K562 (cell line): ENCODE data around the gene HMSD. TPM values are rescaled to one million over a fixed set of nuclear protein-coding genes. Genes with fewer than 3 reads are reported as not detected.

Experiments
- ATAC-seq: fragments of 200-7000 bp; cut with Tn5 transposase; 3 replicates; pipeline ENCODE4 v1.9.1; 2020; ENCODE audit warnings: moderate library complexity
- BruUV-seq: library from RNA; stranded (reverse); fragments of 400-500 nt; replicated peaks from 2 replicates; lab custom pipeline; 2021; lab: Mats Ljungman, UMichigan
- CTCF ChIA-PET: fragments of 300-600 bp; formaldehyde crosslinking; extraction: SDS; loops from one replicate; lab custom pipeline; 2021; ENCODE audit warnings: low intra/inter-chr PET ratio; lab: Yijun Ruan, JAX
- POLR2A ChIA-PET: fragments of 300-600, 350-650 bp; sonication (Branson Sonifier 250); formaldehyde crosslinking; extraction: SDS; loops from one replicate; lab custom pipeline; 2021; ENCODE audit warnings: antibody characterized with exemption, inconsistent platforms; lab: Yijun Ruan, JAX
- DNase-seq, 4 experiments: peaks; one replicate each; pipeline versions ENCODE4 v3.0.0 to v3.0.0-alpha.2; 2011 to 2018; ENCODE audit warnings: low spot score in 3 of 4, mixed read lengths in 3 of 4; ENCODE audit errors: extremely low read depth in 1 of 4
- FAIRE-seq: peaks from 2 replicates; lab custom pipeline; 2011; peaks lifted over from hg19 to GRCh38; lab: Jason Lieb, UNC
- H2AFZ ChIP-seq: 2 replicates; pipeline ENCODE4 v1.6.0; 2011; ENCODE audit warnings: low read depth, low read length, control low read depth, inconsistent platforms
- H3K27ac ChIP-seq: fragments of 200-600 bp; 3 replicates; pipeline ENCODE4 v1.8.0; 2011; ENCODE audit warnings: low read depth, mild to moderate bottlenecking, control low read depth, inconsistent platforms, low read length, moderate library complexity, mixed read lengths; ENCODE audit errors: extremely low read depth
- H3K27me3 ChIP-seq, 2 experiments: fragments of 300-600 bp in 1 of 2; 2 replicates in 1 of 2; 3 replicates in 1 of 2; pipeline versions ENCODE4 v1.6.0 to v1.8.0; 2011; ENCODE audit warnings: inconsistent platforms in 2 of 2, low read length in 2 of 2, mild to moderate bottlenecking in 1 of 2, mixed read lengths in 1 of 2, moderate library complexity in 1 of 2; ENCODE audit not compliant: control insufficient read depth in 2 of 2, insufficient read depth in 2 of 2
- H3K36me3 ChIP-seq: fragments of 300-600 bp; 3 replicates; pipeline ENCODE4 v1.8.0; 2011; ENCODE audit warnings: mild to moderate bottlenecking, low read length, inconsistent platforms; ENCODE audit not compliant: control insufficient read depth, insufficient read depth
- H3K4me1 ChIP-seq, 2 experiments: fragments of 200-600 bp in 1 of 2; replicated peaks in 1 of 2; 2 replicates in 1 of 2; 3 replicates in 1 of 2; pipeline versions ENCODE4 v1.5.1 to v1.8.0; 2011; ENCODE audit warnings: inconsistent platforms in 2 of 2, low read length in 2 of 2, mild to moderate bottlenecking in 1 of 2, mixed read lengths in 1 of 2, moderate library complexity in 1 of 2; ENCODE audit not compliant: control insufficient read depth in 2 of 2, insufficient read depth in 2 of 2
- H3K4me2 ChIP-seq: 2 replicates; pipeline ENCODE4 v1.6.1; 2011; ENCODE audit warnings: low read length, control low read depth, inconsistent platforms, mixed read lengths; ENCODE audit not compliant: insufficient read depth
- H3K4me3 ChIP-seq: fragments of 200-600 bp; sonication (generic), shearing (Covaris generic); 2 replicates; pipeline ENCODE4 v1.5.1; 2016; ENCODE audit warnings: control low read depth, inconsistent platforms
- H3K79me2 ChIP-seq: fragments of 200-600 bp; 3 replicates; pipeline ENCODE4 v1.8.0; 2011; ENCODE audit warnings: low read length, inconsistent platforms; ENCODE audit not compliant: control insufficient read depth, insufficient read depth
- H3K9ac ChIP-seq, 2 experiments: 2 replicates each; pipeline versions ENCODE4 v1.6.0 to v1.6.1; 2011; ENCODE audit warnings: low read depth in 2 of 2, low read length in 2 of 2, control low read depth in 1 of 2, inconsistent platforms in 1 of 2, mild to moderate bottlenecking in 1 of 2, mixed read lengths in 1 of 2; ENCODE audit not compliant: insufficient read depth in 1 of 2
- H3K9me1 ChIP-seq: one replicate; pipeline ENCODE4 v1.6.0; 2011; ENCODE audit warnings: inconsistent platforms, mild to moderate bottlenecking, low read length, moderate library complexity; ENCODE audit not compliant: control insufficient read depth, insufficient read depth
- H3K9me3 ChIP-seq: replicated peaks from 2 replicates; pipeline ENCODE4 v1.5.1; 2011; ENCODE audit warnings: low read depth, low read length, inconsistent platforms; ENCODE audit not compliant: control insufficient read depth, insufficient read depth
- H4K20me1 ChIP-seq: replicated peaks from 2 replicates; pipeline ENCODE4 v1.6.1; 2011; ENCODE audit warnings: low read length, inconsistent platforms, mixed read lengths; ENCODE audit not compliant: control insufficient read depth, insufficient read depth
- CCNT2 ChIP-seq: IDR thresholded peaks from 2 replicates; pipeline ENCODE4 v1.6.1; 2011; ENCODE audit warnings: borderline replicate concordance, low read depth, mild to moderate bottlenecking, moderate library complexity, mixed read lengths, low read length; ENCODE audit not compliant: insufficient read length; ENCODE audit errors: extremely low read depth
- EWSR1 ChIP-seq: fragments of 450-650 bp; IDR thresholded peaks from 2 replicates; pipeline ENCODE4 v1.6.1; 2018; ENCODE audit warnings: borderline replicate concordance, mild to moderate bottlenecking, low read depth, moderate library complexity; ENCODE audit not compliant: partially characterized antibody
- MAFG ChIP-seq: fragments of 450-650 bp; conservative IDR thresholded peaks from 2 replicates; pipeline ENCODE4 v1.6.1; 2016; ENCODE audit warnings: missing genetic modification characterization, missing compliant biosample characterization
- SRSF7 ChIP-seq: fragments of 200-400 bp; formaldehyde crosslinking; optimal IDR thresholded peaks from 2 replicates; pipeline ENCODE3; 2017; ENCODE audit warnings: mild to moderate bottlenecking, low read depth, low read length
- ZNF316 ChIP-seq: fragments of 450-650 bp; IDR thresholded peaks from 2 replicates; pipeline ENCODE4 v1.6.1; 2016
- WGBS: fragments of 100-300 bp; shearing (Covaris generic); methylation state at CpG from one replicate; pipeline ENCODE4 v1.1.6; 2016; ENCODE audit warnings: low coverage, mixed read lengths; ENCODE audit not compliant: insufficient coverage; ENCODE audit errors: missing lambda C conversion rate; 5-methylcytosine and 5-hydroxymethylcytosine counted together
- in situ Hi-C: fragments of 300-500 bp; cut with MboI; formaldehyde crosslinking; loops from 4 replicates; pipeline ENCODE4 v1.15.0; 2018; ENCODE audit warnings: inconsistent platforms, mixed read lengths
- intact Hi-C: fragments of 100-400 bp; cut with micrococcal nuclease; formaldehyde crosslinking; loops from 2 replicates; pipeline ENCODE4 v1.14.2; 2022
- polyA plus RNA-seq, 8 experiments: library from polyadenylated mRNA; depleted of rRNA in 4 of 8; stranded (reverse) in 5 of 8; unstranded in 3 of 8; fragments of >200 nt; fragmentation: Nextera tagmentation in 2 of 8; fragmentation: Illumina TruSeq in 1 of 8; extraction: Ambion mirVana in 2 of 8; extraction: Trizol in 1 of 8; gene quantifications; 2 replicates each; pipeline versions ENCODE4 v1.2.1 to v1.2.3, GENCODE V29; 2011 to 2014; ENCODE audit warnings: inconsistent platforms in 1 of 8, missing spikeins in 1 of 8
- total RNA-seq, 7 experiments: library from RNA; depleted of rRNA in 6 of 7; stranded (reverse); fragments of >200 nt in 6 of 7; fragmentation: Illumina TruSeq in 2 of 7; extraction: Trizol in 2 of 7; gene quantifications; 2 replicates each; pipeline versions ENCODE4 v1.2.1 to v1.2.3, GENCODE V29; 2011 to 2021; ENCODE audit warnings: low replicate concordance in 1 of 7
- TF ChIP-seq, protein P1 (sequence below): fragments of 450-650 bp; IDR thresholded peaks from 2 replicates; pipeline ENCODE4 v1.6.1; 2017; ENCODE audit warnings: antibody characterized with exemption, mild to moderate bottlenecking

The HMSD gene
- total and polyA plus RNA-seq, 9 of the 15 experiments (the other 6 are each of a cell fraction or from before 2014, with no cell fraction given) = 0.18 to 0.39 (median 0.33) TPM; not detected in 6

DNA sequence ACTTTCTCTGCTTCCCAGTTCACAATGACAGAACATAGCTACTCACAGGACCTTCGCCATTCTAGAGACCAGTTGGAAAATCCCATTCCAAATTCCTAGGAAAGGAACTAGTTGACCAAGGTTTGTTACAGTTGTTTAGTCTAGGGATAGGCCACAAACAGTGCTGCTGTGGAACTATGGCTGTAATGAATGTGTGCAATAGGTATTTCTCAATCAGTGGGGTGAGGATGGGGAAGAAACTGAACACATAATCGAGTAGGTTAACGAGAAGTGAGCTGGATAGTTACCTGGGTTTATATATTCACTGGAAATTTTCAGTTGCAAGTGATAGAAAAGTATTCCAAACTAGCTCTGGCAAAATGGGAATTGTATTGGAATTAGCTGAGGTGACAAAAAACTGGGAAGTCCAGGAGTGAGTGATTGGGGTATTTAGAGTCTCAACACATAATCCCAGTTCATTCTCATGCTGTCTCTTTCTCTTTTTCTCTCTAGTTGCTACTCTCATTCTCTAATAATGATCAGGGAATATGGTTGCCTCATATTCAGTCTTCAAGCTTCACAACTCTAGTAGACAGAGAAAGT, 18.2 kb upstream of the HMSD start:
- H3K4me2 ChIP-seq = no peak overlapping the region
- no peak overlapping the region for H3K27ac ChIP-seq
- in situ Hi-C loops = no loop called here
- ATAC-seq = no peak
- H3K9ac ChIP-seq = no peak overlapping the region
- no peaks in the 10 kb centered on the region for H4K20me1 ChIP-seq
- 0% methylated on average over 3 of the region's 3 CpGs for WGBS
- H3K9me1 ChIP-seq = no peaks in the 10 kb centered on the region
- DNase-seq = no peak
- 0 out of 2 replicates have a peak, but pooled peaks have one; percentile 16 for TF ChIP-seq ZNF316
- TF ChIP-seq SRSF7 = no peak
- TF ChIP-seq, all 486 proteins: peak for 1
- H2AFZ ChIP-seq = no peak overlapping the region
- no peak overlapping the region for H3K4me3 ChIP-seq
- H3K4me1 ChIP-seq = no peaks in the 10 kb centered on the region
- intact Hi-C loops = no loop called here
- ChIA-PET POLR2A (interaction anchor here (0.6 kb wide), 1 partner anchor 377 kb away, joined by 3 read pairs; no protein-coding TSS in a partner anchor), CTCF (no interaction called here)
- no peaks in the 10 kb centered on the region for H3K27me3 ChIP-seq
- BruUV-seq = no TSS peak
- no peaks in the 10 kb centered on the region for H3K79me2 ChIP-seq
- FAIRE-seq = no peak
- no peaks in the 10 kb centered on the region for H3K36me3 ChIP-seq
- H3K9me3 ChIP-seq = no peaks in the 10 kb centered on the region

DNA sequence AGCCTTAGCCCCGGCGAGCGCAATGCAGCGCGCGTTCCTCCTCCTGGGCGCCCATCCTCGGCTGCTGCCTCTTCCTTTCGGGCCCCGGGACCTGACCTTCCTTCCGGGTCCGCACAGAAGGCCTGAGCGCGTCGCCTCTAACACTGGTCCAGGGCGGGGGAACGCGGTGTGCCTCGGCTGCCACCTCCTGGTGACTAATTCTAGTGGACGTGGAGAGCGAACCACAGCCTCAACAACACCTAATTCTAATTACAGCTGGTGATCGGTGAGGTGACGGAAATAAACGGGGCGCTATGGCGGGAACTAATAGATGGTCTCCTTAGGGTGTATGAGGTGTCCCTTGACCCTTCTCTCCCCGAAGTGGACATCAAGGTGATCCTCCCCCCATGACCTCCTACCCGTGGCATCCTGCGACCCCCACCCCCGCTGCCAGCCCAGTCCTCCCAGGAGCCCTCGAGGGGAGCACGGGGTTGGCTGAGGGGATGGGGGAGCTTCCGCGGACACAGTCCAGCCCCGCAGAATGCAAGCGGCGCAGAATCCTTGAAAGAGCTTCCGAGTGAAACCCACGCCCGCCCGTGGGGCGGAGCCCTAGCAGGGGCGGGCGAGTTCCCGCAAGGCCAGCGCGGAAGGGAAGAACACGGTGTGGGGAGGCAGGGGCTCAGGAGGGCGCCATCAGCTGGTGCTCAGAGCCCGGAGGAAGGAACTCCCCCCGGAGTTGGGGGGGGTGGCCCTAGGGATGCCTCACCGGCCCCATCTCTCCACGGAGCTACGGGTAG, 12.8 kb upstream of the HMSD start:
- peak; percentile 14 to 60 (median 24) for DNase-seq
- Histone ChIP-seq H4K20me1 (no peaks in the 10 kb centered on the region), H3K27ac (no peak overlapping the region), H2AFZ (no peak overlapping the region), H3K4me2 (no peak overlapping the region), H3K36me3 (no peaks in the 10 kb centered on the region), H3K4me3 (no peak overlapping the region), H3K4me1 (peaks cover 0 to 6% of the 10 kb centered on the region in 2 experiments; a peak in 2 of 5 replicates), H3K9me3 (no peaks in the 10 kb centered on the region), H3K9me1 (no peaks in the 10 kb centered on the region), H3K27me3 (no peaks in the 10 kb centered on the region), H3K79me2 (no peaks in the 10 kb centered on the region), H3K9ac (no peak overlapping the region)
- peak; percentile 99 for ATAC-seq
- ChIA-PET POLR2A (no interaction called here), CTCF (interaction anchor here (0.5 kb wide), 2 partner anchors 58 to 419 kb away, joined by 3 read pairs; no protein-coding TSS in a partner anchor)
- intact Hi-C loops = loop anchor here (2.0 to 5.0 kb wide), 2 partner anchors 42 to 419 kb away; no protein-coding TSS in a partner anchor
- FAIRE-seq = no peak
- in situ Hi-C loops = no loop called here
- BruUV-seq = no TSS peak
- 0% methylated on average over 18 of the region's 54 CpGs for WGBS
- TF ChIP-seq MAFG (no peak), CCNT2 (no peak), EWSR1 (no peak)
- TF ChIP-seq, protein P1, sequence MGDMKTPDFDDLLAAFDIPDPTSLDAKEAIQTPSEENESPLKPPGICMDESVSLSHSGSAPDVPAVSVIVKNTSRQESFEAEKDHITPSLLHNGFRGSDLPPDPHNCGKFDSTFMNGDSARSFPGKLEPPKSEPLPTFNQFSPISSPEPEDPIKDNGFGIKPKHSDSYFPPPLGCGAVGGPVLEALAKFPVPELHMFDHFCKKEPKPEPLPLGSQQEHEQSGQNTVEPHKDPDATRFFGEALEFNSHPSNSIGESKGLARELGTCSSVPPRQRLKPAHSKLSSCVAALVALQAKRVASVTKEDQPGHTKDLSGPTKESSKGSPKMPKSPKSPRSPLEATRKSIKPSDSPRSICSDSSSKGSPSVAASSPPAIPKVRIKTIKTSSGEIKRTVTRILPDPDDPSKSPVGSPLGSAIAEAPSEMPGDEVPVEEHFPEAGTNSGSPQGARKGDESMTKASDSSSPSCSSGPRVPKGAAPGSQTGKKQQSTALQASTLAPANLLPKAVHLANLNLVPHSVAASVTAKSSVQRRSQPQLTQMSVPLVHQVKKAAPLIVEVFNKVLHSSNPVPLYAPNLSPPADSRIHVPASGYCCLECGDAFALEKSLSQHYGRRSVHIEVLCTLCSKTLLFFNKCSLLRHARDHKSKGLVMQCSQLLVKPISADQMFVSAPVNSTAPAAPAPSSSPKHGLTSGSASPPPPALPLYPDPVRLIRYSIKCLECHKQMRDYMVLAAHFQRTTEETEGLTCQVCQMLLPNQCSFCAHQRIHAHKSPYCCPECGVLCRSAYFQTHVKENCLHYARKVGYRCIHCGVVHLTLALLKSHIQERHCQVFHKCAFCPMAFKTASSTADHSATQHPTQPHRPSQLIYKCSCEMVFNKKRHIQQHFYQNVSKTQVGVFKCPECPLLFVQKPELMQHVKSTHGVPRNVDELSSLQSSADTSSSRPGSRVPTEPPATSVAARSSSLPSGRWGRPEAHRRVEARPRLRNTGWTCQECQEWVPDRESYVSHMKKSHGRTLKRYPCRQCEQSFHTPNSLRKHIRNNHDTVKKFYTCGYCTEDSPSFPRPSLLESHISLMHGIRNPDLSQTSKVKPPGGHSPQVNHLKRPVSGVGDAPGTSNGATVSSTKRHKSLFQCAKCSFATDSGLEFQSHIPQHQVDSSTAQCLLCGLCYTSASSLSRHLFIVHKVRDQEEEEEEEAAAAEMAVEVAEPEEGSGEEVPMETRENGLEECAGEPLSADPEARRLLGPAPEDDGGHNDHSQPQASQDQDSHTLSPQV = no peak
